ENCODE data around the gene SAP30BP.

GRCh38 chr17:75721463-75722011, 54.4 kb downstream of the SAP30BP start:
- TF ChIP-seq, protein P1, sequence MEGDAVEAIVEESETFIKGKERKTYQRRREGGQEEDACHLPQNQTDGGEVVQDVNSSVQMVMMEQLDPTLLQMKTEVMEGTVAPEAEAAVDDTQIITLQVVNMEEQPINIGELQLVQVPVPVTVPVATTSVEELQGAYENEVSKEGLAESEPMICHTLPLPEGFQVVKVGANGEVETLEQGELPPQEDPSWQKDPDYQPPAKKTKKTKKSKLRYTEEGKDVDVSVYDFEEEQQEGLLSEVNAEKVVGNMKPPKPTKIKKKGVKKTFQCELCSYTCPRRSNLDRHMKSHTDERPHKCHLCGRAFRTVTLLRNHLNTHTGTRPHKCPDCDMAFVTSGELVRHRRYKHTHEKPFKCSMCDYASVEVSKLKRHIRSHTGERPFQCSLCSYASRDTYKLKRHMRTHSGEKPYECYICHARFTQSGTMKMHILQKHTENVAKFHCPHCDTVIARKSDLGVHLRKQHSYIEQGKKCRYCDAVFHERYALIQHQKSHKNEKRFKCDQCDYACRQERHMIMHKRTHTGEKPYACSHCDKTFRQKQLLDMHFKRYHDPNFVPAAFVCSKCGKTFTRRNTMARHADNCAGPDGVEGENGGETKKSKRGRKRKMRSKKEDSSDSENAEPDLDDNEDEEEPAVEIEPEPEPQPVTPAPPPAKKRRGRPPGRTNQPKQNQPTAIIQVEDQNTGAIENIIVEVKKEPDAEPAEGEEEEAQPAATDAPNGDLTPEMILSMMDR (IDR thresholded peaks at IDR 0.05; ENCODE audit: low read depth, low read length): no peak
- no peak for TF ChIP-seq EZH2phosphoT487 (IDR thresholded peaks at IDR 0.05; ENCODE audit: low read depth)
